ENCODE data around the gene CHST3. TPM values are rescaled to one million over a fixed set of nuclear protein-coding genes. Genes with fewer than 3 reads are reported as not detected.

CHST3 gene
- total RNA-seq, 1 donor, result 43.1 TPM

DNA sequence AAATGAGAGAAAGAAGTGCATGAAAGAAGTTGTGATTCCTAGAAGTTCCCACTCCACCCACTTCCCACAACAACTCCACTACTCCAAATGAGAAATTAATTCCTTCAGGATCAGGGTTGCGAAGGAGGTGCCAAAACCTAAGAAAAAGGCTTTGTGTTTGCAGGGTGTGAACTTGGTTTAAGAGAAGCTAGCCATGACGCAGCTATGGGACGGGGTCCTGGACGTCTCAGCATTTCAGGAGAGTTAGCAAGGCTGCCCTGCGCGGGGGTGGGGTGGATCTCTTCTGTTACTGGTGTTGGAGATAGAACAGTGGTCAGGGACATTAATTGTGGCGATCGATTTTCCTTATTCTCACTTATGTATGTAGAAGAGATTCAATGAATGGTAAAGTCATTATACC lies 61.2 kb downstream of the CHST3 start:
- Histone ChIP-seq H3K27me3 (ENCODE audit: insufficient read depth, low read length) (peaks cover 6% of the 10 kb centered on the region), H3K9me3 (ENCODE audit: low read depth, low read length) (no peaks in the 10 kb centered on the region), H3K36me3 (ENCODE audit: insufficient read depth, low read length) (no peaks in the 10 kb centered on the region), H2AFZ (ENCODE audit: low read length) (no peak overlapping the region), H3K4me2 (ENCODE audit: insufficient read depth, low read length) (no peak overlapping the region), H3K4me3 (ENCODE audit: insufficient read depth, low read length) (no peak overlapping the region), H4K20me1 (ENCODE audit: insufficient read depth, low read length) (no peaks in the 10 kb centered on the region), H3K79me2 (ENCODE audit: insufficient read depth, low read length) (no peaks in the 10 kb centered on the region), H3K27ac (ENCODE audit: low read depth, low read length) (no peak overlapping the region), H3K4me1 (ENCODE audit: insufficient read depth, low read length) (peaks cover 13% of the 10 kb centered on the region)
- TF ChIP-seq, protein P1, sequence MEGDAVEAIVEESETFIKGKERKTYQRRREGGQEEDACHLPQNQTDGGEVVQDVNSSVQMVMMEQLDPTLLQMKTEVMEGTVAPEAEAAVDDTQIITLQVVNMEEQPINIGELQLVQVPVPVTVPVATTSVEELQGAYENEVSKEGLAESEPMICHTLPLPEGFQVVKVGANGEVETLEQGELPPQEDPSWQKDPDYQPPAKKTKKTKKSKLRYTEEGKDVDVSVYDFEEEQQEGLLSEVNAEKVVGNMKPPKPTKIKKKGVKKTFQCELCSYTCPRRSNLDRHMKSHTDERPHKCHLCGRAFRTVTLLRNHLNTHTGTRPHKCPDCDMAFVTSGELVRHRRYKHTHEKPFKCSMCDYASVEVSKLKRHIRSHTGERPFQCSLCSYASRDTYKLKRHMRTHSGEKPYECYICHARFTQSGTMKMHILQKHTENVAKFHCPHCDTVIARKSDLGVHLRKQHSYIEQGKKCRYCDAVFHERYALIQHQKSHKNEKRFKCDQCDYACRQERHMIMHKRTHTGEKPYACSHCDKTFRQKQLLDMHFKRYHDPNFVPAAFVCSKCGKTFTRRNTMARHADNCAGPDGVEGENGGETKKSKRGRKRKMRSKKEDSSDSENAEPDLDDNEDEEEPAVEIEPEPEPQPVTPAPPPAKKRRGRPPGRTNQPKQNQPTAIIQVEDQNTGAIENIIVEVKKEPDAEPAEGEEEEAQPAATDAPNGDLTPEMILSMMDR (IDR thresholded peaks at IDR 0.05; ENCODE audit: extremely low read depth, low read depth, low read length), result no peak
- DNase-seq (ENCODE audit: insufficient read length, low spot score, missing footprints), result peak; percentile 35

DNA sequence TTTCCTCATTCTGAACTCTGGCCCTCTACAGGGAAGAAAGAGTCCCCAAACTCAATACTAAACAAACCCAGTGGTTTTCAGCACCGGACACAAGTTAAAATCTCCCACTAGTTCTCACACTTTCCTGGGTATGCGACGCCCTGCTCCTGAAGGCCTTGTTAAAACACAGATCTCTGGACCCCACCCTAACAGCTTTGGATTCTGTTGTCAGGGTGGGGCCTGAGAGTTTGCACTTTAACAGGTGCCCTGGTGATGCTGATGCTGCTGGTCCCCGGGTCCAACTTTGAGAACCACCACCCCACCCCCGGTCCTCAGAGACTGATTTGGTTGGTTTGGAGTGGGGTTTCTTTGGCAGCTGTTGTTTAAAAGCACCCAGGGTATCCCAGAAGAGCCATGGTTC lies 61.6 kb downstream of the CHST3 start:
- Histone ChIP-seq H3K36me3 (ENCODE audit: insufficient read depth, low read length) (no peaks in the 10 kb centered on the region), H4K20me1 (ENCODE audit: insufficient read depth, low read length) (no peaks in the 10 kb centered on the region), H3K4me3 (ENCODE audit: insufficient read depth, low read length) (no peak overlapping the region), H3K27ac (ENCODE audit: low read depth, low read length) (no peak overlapping the region), H3K27me3 (ENCODE audit: insufficient read depth, low read length) (peaks cover 11% of the 10 kb centered on the region), H3K79me2 (ENCODE audit: insufficient read depth, low read length) (no peaks in the 10 kb centered on the region), H2AFZ (ENCODE audit: low read length) (no peak overlapping the region), H3K4me1 (ENCODE audit: insufficient read depth, low read length) (peaks cover 13% of the 10 kb centered on the region), H3K4me2 (ENCODE audit: insufficient read depth, low read length) (no peak overlapping the region), H3K9me3 (ENCODE audit: low read depth, low read length) (no peaks in the 10 kb centered on the region)
- DNase-seq (ENCODE audit: insufficient read length, low spot score, missing footprints), result peak; percentile 30
- TF ChIP-seq, protein P1 (IDR thresholded peaks at IDR 0.05; ENCODE audit: extremely low read depth, low read depth, low read length), result no peak

DNA sequence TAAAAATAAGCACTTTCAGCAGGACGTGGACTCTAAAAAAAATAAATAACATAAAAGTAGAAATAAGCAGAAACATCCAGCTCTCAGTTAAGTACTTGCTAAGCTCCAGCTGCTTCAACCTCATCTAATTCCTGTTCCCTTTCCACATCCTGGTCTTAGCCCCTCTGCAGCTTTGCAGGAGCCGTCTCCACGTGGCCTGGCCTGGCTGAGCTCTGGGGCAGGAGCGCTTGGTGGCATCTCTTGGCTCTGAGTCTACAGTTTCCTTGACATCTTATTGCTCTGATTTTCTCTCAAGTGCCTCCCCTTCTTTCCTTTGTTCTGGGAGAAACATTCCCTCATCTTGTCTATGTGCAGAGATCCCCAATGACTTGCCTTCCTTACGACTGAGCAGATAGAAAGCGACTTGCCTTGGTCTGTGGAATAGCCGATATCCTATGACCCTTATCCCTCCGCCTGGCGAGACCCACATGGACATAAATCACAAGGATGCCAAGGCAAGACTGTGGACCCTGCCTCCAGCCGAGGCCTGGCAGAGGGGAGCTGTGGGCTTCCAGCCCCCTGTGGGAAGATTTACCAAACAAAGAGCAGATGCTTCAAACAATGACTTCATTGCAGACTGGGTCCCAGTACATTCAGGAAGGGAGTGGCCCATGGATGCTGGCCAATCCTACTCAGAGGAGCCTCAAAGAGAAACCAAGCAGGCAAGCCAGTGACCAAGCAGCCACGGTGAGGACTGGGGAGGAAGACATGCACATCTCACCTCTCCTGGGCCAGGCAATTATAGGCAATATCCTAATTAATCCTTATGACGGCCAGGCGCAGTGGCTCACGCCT lies 62.3 kb downstream of the CHST3 start:
- Histone ChIP-seq H3K9me3 (ENCODE audit: low read depth, low read length) (no peaks in the 10 kb centered on the region), H3K4me2 (ENCODE audit: insufficient read depth, low read length) (no peak overlapping the region), H4K20me1 (ENCODE audit: insufficient read depth, low read length) (no peaks in the 10 kb centered on the region), H3K79me2 (ENCODE audit: insufficient read depth, low read length) (no peaks in the 10 kb centered on the region), H3K36me3 (ENCODE audit: insufficient read depth, low read length) (no peaks in the 10 kb centered on the region), H3K27me3 (ENCODE audit: insufficient read depth, low read length) (peaks cover 17% of the 10 kb centered on the region), H3K27ac (ENCODE audit: low read depth, low read length) (no peak overlapping the region), H3K4me1 (ENCODE audit: insufficient read depth, low read length) (peaks cover 13% of the 10 kb centered on the region), H2AFZ (ENCODE audit: low read length) (no peak overlapping the region), H3K4me3 (ENCODE audit: insufficient read depth, low read length) (no peak overlapping the region)
- DNase-seq (ENCODE audit: insufficient read length, low spot score, missing footprints), result peak; percentile 89
- TF ChIP-seq, protein P1 (IDR thresholded peaks at IDR 0.05; ENCODE audit: extremely low read depth, low read depth, low read length), result no peak

DNA sequence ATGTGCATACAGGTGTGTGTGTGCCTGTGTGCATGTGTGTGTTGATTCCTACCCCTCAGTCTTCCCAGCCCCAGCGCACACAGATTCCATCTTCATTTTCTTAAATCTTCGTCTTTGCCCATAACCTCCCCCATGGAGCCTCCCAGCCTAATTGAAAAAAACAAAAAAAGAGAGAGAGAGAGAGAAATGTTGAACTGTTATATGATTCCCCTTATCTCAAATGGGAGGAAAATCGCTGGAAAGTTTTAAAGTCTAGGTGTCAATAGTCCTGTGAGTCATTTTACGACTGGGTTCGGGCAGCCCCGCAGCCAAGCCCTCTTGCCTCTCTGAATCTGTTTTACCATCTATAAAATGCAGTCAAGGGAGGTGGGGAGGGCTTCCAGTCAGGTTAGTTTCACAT lies 63.3 kb downstream of the CHST3 start:
- peaks cover 17% of the 10 kb centered on the region for H3K27me3 ChIP-seq (ENCODE audit: insufficient read depth, low read length)
- H3K27ac ChIP-seq (ENCODE audit: low read depth, low read length), result no peak overlapping the region
- no peak overlapping the region for H2AFZ ChIP-seq (ENCODE audit: low read length)
- no peak overlapping the region for H3K4me2 ChIP-seq (ENCODE audit: insufficient read depth, low read length)
- no peak overlapping the region for H3K4me3 ChIP-seq (ENCODE audit: insufficient read depth, low read length)
- no peaks in the 10 kb centered on the region for H3K79me2 ChIP-seq (ENCODE audit: insufficient read depth, low read length)
- no peaks in the 10 kb centered on the region for H3K36me3 ChIP-seq (ENCODE audit: insufficient read depth, low read length)
- H3K4me1 ChIP-seq (ENCODE audit: insufficient read depth, low read length), result peaks cover 13% of the 10 kb centered on the region
- TF ChIP-seq, protein P1 (IDR thresholded peaks at IDR 0.05; ENCODE audit: extremely low read depth, low read depth, low read length), result no peak
- H4K20me1 ChIP-seq (ENCODE audit: insufficient read depth, low read length), result no peaks in the 10 kb centered on the region
- H3K9me3 ChIP-seq (ENCODE audit: low read depth, low read length), result no peaks in the 10 kb centered on the region
- peak; percentile 69 for DNase-seq (ENCODE audit: insufficient read length, low spot score, missing footprints)

All from osteoblast (primary cell).